H1 (cell line): ENCODE results near the gene EPN2. TPM values are rescaled to one million over a fixed set of nuclear protein-coding genes. Genes with fewer than 3 reads are reported as not detected.

Experiments
- CTCF ChIA-PET: fragments of 300-600 bp; sonication (Branson Sonifier 250); formaldehyde crosslinking; loops from one replicate; lab custom pipeline; 2021; ENCODE audit not compliant: partially characterized antibody; lab: Charles Lee
- POLR2A ChIA-PET: fragments of 300-600 bp; sonication (Branson Sonifier 250); formaldehyde crosslinking; loops from one replicate; lab custom pipeline; 2021; ENCODE audit warnings: inconsistent platforms; ENCODE audit not compliant: partially characterized antibody; lab: Charles Lee
- DNase-seq, 2 experiments: peaks; one replicate each; pipeline versions ENCODE4 v3.0.0 to v3.0.0-alpha.2; 2010 to 2022; ENCODE audit warnings: low spot score in 2 of 2, low read depth in 1 of 2, mixed read lengths in 1 of 2
- FAIRE-seq: peaks from 2 replicates; lab custom pipeline; 2011; peaks lifted over from hg19 to GRCh38; lab: Jason Lieb, UNC
- H2AFZ ChIP-seq: 2 replicates; pipeline ENCODE4 v1.8.1; 2012; ENCODE audit warnings: low read length, inconsistent platforms
- H2AK5ac ChIP-seq: 2 replicates; pipeline ENCODE4 v1.6.1; 2013; ENCODE audit warnings: low read depth, low read length
- H2BK120ac ChIP-seq: replicated peaks from 2 replicates; pipeline ENCODE3; 2013; ENCODE audit warnings: low read depth, low read length, inconsistent platforms
- H2BK12ac ChIP-seq: 2 replicates; pipeline ENCODE4 v1.6.1; 2013; ENCODE audit warnings: low read depth, low read length
- H2BK15ac ChIP-seq: 2 replicates; pipeline ENCODE4 v1.6.1; 2013; ENCODE audit warnings: low read length
- H2BK20ac ChIP-seq: 2 replicates; pipeline ENCODE4 v1.6.1; 2013; ENCODE audit warnings: low read length
- H2BK5ac ChIP-seq: 2 replicates; pipeline ENCODE4 v1.6.1; 2013; ENCODE audit warnings: low read depth, low read length
- H3K14ac ChIP-seq: 2 replicates; pipeline ENCODE4 v1.6.1; 2013; ENCODE audit warnings: inconsistent platforms; ENCODE audit not compliant: insufficient read length
- H3K18ac ChIP-seq: 2 replicates; pipeline ENCODE4 v1.6.1; 2013; ENCODE audit warnings: low read length; ENCODE audit errors: extremely low read depth
- H3K23ac ChIP-seq: 2 replicates; pipeline ENCODE4 v1.6.1; 2013; ENCODE audit warnings: inconsistent platforms; ENCODE audit not compliant: insufficient read length
- H3K23me2 ChIP-seq: 2 replicates; pipeline ENCODE4 v1.6.1; 2013; ENCODE audit warnings: low read depth, low read length
- H3K27ac ChIP-seq: 2 replicates; pipeline ENCODE4 v1.6.1; 2011; ENCODE audit warnings: low read depth, low read length, inconsistent platforms
- H3K27me3 ChIP-seq, 4 experiments: replicated peaks in 1 of 4; 1 replicate in 1 of 4; 2 replicates in 3 of 4; pipeline versions ENCODE4 v1.6.1 to v1.8.1; 2011 to 2013; ENCODE audit warnings: low read length in 3 of 4, mild to moderate bottlenecking in 3 of 4, inconsistent platforms in 2 of 4, mixed read lengths in 2 of 4, moderate library complexity in 1 of 4; ENCODE audit not compliant: control insufficient read depth in 3 of 4, insufficient read depth in 3 of 4; ENCODE audit errors: extremely low read depth in 1 of 4
- H3K36me3 ChIP-seq, 4 experiments: 2 replicates each; pipeline versions ENCODE4 v1.6.1 to v1.8.1; 2011 to 2013; ENCODE audit warnings: mild to moderate bottlenecking in 4 of 4, low read length in 3 of 4, moderate library complexity in 2 of 4, control low read depth in 1 of 4, inconsistent platforms in 1 of 4; ENCODE audit not compliant: insufficient read depth in 4 of 4, control insufficient read depth in 2 of 4
- H3K4ac ChIP-seq: replicated peaks from 2 replicates; pipeline ENCODE3; 2013; ENCODE audit warnings: low read length, low read depth, mixed read lengths, inconsistent platforms; ENCODE audit not compliant: insufficient read length
- H3K4me1 ChIP-seq, 4 experiments: replicated peaks in 1 of 4; 1 replicate in 1 of 4; 2 replicates in 3 of 4; pipeline versions ENCODE4 v1.6.1 to v1.8.1; 2011 to 2013; ENCODE audit warnings: low read length in 3 of 4, inconsistent platforms in 2 of 4, mixed read lengths in 1 of 4; ENCODE audit not compliant: insufficient read depth in 4 of 4, control insufficient read depth in 3 of 4
- H3K4me2 ChIP-seq, 2 experiments: 2 replicates each; pipeline versions ENCODE4 v1.6.1 to v1.8.1; 2011 to 2013; ENCODE audit warnings: low read depth in 2 of 2, low read length in 2 of 2, control low read depth in 1 of 2, inconsistent platforms in 1 of 2, mild to moderate bottlenecking in 1 of 2; ENCODE audit not compliant: insufficient read depth in 1 of 2
- H3K4me3 ChIP-seq, 4 experiments: fragments of 200-600, 300-600 bp in 1 of 4; sonication (generic), shearing (Covaris generic), sonication (Bioruptor Twin) in 1 of 4; 2 replicates each; pipeline versions ENCODE4 v1.5.1 to v1.8.1; 2011 to 2016; ENCODE audit warnings: low read length in 4 of 4, low read depth in 3 of 4, control low read depth in 2 of 4, inconsistent platforms in 2 of 4, mild to moderate bottlenecking in 2 of 4, mixed read lengths in 1 of 4, moderate library complexity in 1 of 4; ENCODE audit not compliant: insufficient read depth in 2 of 4; ENCODE audit errors: extremely low read depth in 1 of 4
- H3K56ac ChIP-seq: replicated peaks from 2 replicates; pipeline ENCODE3; 2013; ENCODE audit warnings: low read depth, mild to moderate bottlenecking, mixed read lengths, low read length, inconsistent platforms; ENCODE audit not compliant: insufficient read length
- H3K79me1 ChIP-seq: 2 replicates; pipeline ENCODE4 v1.6.1; 2013; ENCODE audit warnings: low read depth, low read length, control low read depth
- H3K79me2 ChIP-seq, 2 experiments: 2 replicates each; pipeline versions ENCODE4 v1.6.1 to v1.8.1; 2012 to 2013; ENCODE audit warnings: low read length in 2 of 2, mild to moderate bottlenecking in 2 of 2, inconsistent platforms in 1 of 2; ENCODE audit not compliant: insufficient read depth in 2 of 2, control insufficient read depth in 1 of 2
- H3K9ac ChIP-seq, 4 experiments: replicated peaks in 1 of 4; 1 replicate in 1 of 4; 2 replicates in 3 of 4; pipeline versions ENCODE4 v1.6.1 to v1.8.1; 2011 to 2013; ENCODE audit warnings: low read depth in 3 of 4, low read length in 3 of 4, control low read depth in 2 of 4, mild to moderate bottlenecking in 2 of 4, moderate library complexity in 2 of 4, inconsistent platforms in 1 of 4; ENCODE audit errors: extremely low read depth in 1 of 4
- H3K9me3 ChIP-seq, 2 experiments: 2 replicates each; pipeline versions ENCODE4 v1.6.1 to v1.8.1; 2012 to 2013; ENCODE audit warnings: mild to moderate bottlenecking in 2 of 2, moderate library complexity in 2 of 2, control low read depth in 1 of 2, inconsistent platforms in 1 of 2, low read depth in 1 of 2, low read length in 1 of 2, mixed read lengths in 1 of 2; ENCODE audit not compliant: insufficient read depth in 2 of 2
- H4K20me1 ChIP-seq, 2 experiments: replicated peaks in 1 of 2; 2 replicates each; pipeline versions ENCODE3 to v1.8.1; 2011 to 2013; ENCODE audit warnings: inconsistent platforms in 2 of 2, low read length in 2 of 2, mild to moderate bottlenecking in 1 of 2; ENCODE audit not compliant: insufficient read depth in 2 of 2, control insufficient read depth in 1 of 2
- H4K5ac ChIP-seq: 2 replicates; pipeline ENCODE4 v1.6.1; 2013; ENCODE audit warnings: low read length, low read depth, mixed read lengths, inconsistent platforms; ENCODE audit not compliant: insufficient read length
- H4K8ac ChIP-seq: 2 replicates; pipeline ENCODE4 v1.8.0; 2013; ENCODE audit warnings: mild to moderate bottlenecking, moderate library complexity, low read length, inconsistent platforms; ENCODE audit not compliant: insufficient read depth; ENCODE audit errors: extremely low read depth
- H4K91ac ChIP-seq: replicated peaks from 2 replicates; pipeline ENCODE3; 2013; ENCODE audit warnings: low read length, mixed read lengths, inconsistent platforms; ENCODE audit not compliant: insufficient read length
- FOSL1 ChIP-seq: IDR thresholded peaks from 2 replicates; pipeline ENCODE4 v1.6.1; 2011; ENCODE audit warnings: mild to moderate bottlenecking, low read depth, low read length, moderate library complexity; ENCODE audit not compliant: insufficient read depth
- JUND ChIP-seq: IDR thresholded peaks from 2 replicates; pipeline ENCODE4 v1.6.1; 2011; ENCODE audit warnings: mild to moderate bottlenecking, improper control_type of control experiment, low read length
- POLR2A ChIP-seq, 2 experiments: IDR thresholded peaks; 1 replicate in 1 of 2; 2 replicates in 1 of 2; pipeline ENCODE4 v1.6.1; 2011; ENCODE audit warnings: low read depth in 2 of 2, low read length in 2 of 2, mild to moderate bottlenecking in 2 of 2; ENCODE audit errors: control extremely low read depth in 1 of 2
- WGBS, 2 experiments: shearing (Covaris generic) in 1 of 2; methylation state at CpG; one replicate each; pipeline versions ENCODE4 v1.1.6 to v1.1.7; 2013 to 2015; ENCODE audit warnings: low lambda C conversion rate in 2 of 2, mixed read lengths in 2 of 2, inconsistent platforms in 1 of 2, low coverage in 1 of 2, missing lambda C conversion rate in 1 of 2; ENCODE audit not compliant: insufficient replicate concordance in 2 of 2, insufficient coverage in 1 of 2, insufficient read length in 1 of 2; ENCODE audit errors: extremely low coverage in 1 of 2, missing lambda C conversion rate in 1 of 2; 5-methylcytosine and 5-hydroxymethylcytosine counted together
- polyA plus RNA-seq, 7 experiments: library from polyadenylated mRNA; depleted of rRNA in 3 of 7; stranded (reverse) in 5 of 7; unstranded in 2 of 7; fragments of >200 nt in 5 of 7; fragments of 200-250 nt in 2 of 7; gene quantifications; 1 replicate in 5 of 7; 2 replicates in 1 of 7; 4 replicates in 1 of 7; pipeline versions ENCODE4 v1.2.1 to v1.2.3, GENCODE V29; 2011 to 2013; ENCODE audit warnings: missing spikeins in 2 of 7, mixed read lengths in 2 of 7
- total RNA-seq: library from RNA; stranded (reverse); fragmentation: NEBNext Ultra II Directional; extraction: Animal tissue kit (Norgen Biotek cat#: 25700); gene quantifications from 2 replicates; pipeline ENCODE4 v1.2.1, GENCODE V29; 2021

Gene EPN2
- total and polyA plus RNA-seq, 2 of the 8 experiments (the other 6 are each of a cell fraction or from before 2014, with no cell fraction given) = 28.7 to 55.8 TPM

- FAIRE-seq (no peak), DNase-seq (no peak)
- H2BK120ac ChIP-seq = no peak overlapping the region
- H3K23ac ChIP-seq = no peak overlapping the region
- H3K27me3 ChIP-seq = no peaks in the 10 kb centered on the region
- no peak overlapping the region for H3K4me2 ChIP-seq
- no peak overlapping the region for H2AFZ ChIP-seq
- CTCF ChIA-PET = interaction anchor here (0.5 to 2.1 kb wide), 8 partner anchors 9 to 1488 kb away, joined by 3 to 9 read pairs (median 4); no protein-coding TSS in a partner anchor
- H3K9me3 ChIP-seq = no peaks in the 10 kb centered on the region
- H2BK5ac ChIP-seq = 0 out of 2 replicates have a peak overlapping the region, but pooled peaks have one; percentile 5
- 0 out of 2 replicates have a peak overlapping the region, but pooled peaks have one; percentile 43 for H2AK5ac ChIP-seq
- H3K4me3 ChIP-seq = no peak overlapping the region
- H3K79me2 ChIP-seq = peaks cover 0 to 36% of the 10 kb centered on the region in 2 experiments; a peak in 2 of 4 replicates
- H3K4me1 ChIP-seq = peaks cover 8 to 31% (median 19%) of the 10 kb centered on the region in 4 experiments
- WGBS, 2 experiments = 96% methylated on average over 21 of the region's 21 CpGs; no CpG with 5 or more reads in 1 of the 2 experiments
- no peak overlapping the region for H3K56ac ChIP-seq
- H3K18ac ChIP-seq = no peak overlapping the region
- no peak for TF ChIP-seq FOSL1
- no peak for TF ChIP-seq POLR2A (IDR thresholded peaks at IDR 0.05; ENCODE audit: control extremely low read depth in 1 of 2, low read depth in 2 of 2, low read length in 2 of 2)
- TF ChIP-seq JUND = no peak
- H2BK15ac ChIP-seq = no peak overlapping the region
- H2BK12ac ChIP-seq = no peak overlapping the region
- H3K27ac ChIP-seq = no peak overlapping the region
- no peak overlapping the region for H3K14ac ChIP-seq
- H2BK20ac ChIP-seq = no peak overlapping the region; the same call in 1 of the 2 replicates
- POLR2A ChIA-PET = interaction anchor here (0.6 to 1.6 kb wide), 4 partner anchors 10 to 38 kb away, joined by 3 to 8 read pairs (median 4); no protein-coding TSS in a partner anchor
- H3K9ac ChIP-seq = no peak overlapping the region
- H4K8ac ChIP-seq = no peak overlapping the region
- peaks cover 10 to 17% of the 10 kb centered on the region in 2 experiments for H4K20me1 ChIP-seq
- H3K23me2 ChIP-seq = no peaks in the 10 kb centered on the region
- no peak overlapping the region for H4K5ac ChIP-seq
- H3K4ac ChIP-seq = no peak overlapping the region
- no peak overlapping the region for H4K91ac ChIP-seq
- peaks cover 0 to 11% (median 3%) of the 10 kb centered on the region in 4 experiments; a peak in 4 of 8 replicates for H3K36me3 ChIP-seq
- peaks cover 8% of the 10 kb centered on the region; the same call in 1 of the 2 replicates for H3K79me1 ChIP-seq
These were observed 48.2 kb downstream of the EPN2 start for GRCh38 chr17:19285213-19285900.
